Measurements from ENCODE around the gene DPP6. TPM values are rescaled to one million over a fixed set of nuclear protein-coding genes. Genes with fewer than 3 reads are reported as not detected.

DPP6 gene
- total RNA-seq, 1 donor from 2014 or later = 0.39 TPM

GRCh38 chr7:154167051-154167450 lies 114.9 kb downstream of the DPP6 start:
- H3K27me3 Mint-ChIP-seq (ENCODE audit: insufficient read depth, low read depth) = no peaks in the 10 kb centered on the region
- Histone ChIP-seq H3K27ac (no peak overlapping the region), H3K4me2 (no peak overlapping the region), H2AFZ (replicated peaks) (no peak overlapping the region), H3K4me1 (peaks cover 7% of the 10 kb centered on the region), H3F3A (ENCODE audit: low read depth) (peaks cover 10% of the 10 kb centered on the region), H3K9me3 (ENCODE audit: low read depth) (no peaks in the 10 kb centered on the region), H3K4me3 (no peak overlapping the region), H3K27me3 (no peaks in the 10 kb centered on the region), H3K79me2 (ENCODE audit: low read depth) (no peaks in the 10 kb centered on the region), H3K9ac (no peak overlapping the region), H3K36me3 (no peaks in the 10 kb centered on the region), H4K20me1 (ENCODE audit: low read depth) (no peaks in the 10 kb centered on the region)
- no peak overlapping the region for H3K4me3 Mint-ChIP-seq
- H3K9me3 Mint-ChIP-seq = no peaks in the 10 kb centered on the region
- TF ChIP-seq EZH2phosphoT487 (IDR thresholded peaks at IDR 0.05) (no peak), CTCF (IDR thresholded peaks at IDR 0.05) (no peak), EZH2 (IDR thresholded peaks at IDR 0.05) (no peak)
- no peak overlapping the region for H3K27ac Mint-ChIP-seq
- H3K4me1 Mint-ChIP-seq = peaks cover 13% of the 10 kb centered on the region
- DNase-seq (ENCODE audit: low spot score) = no peak
- no peaks in the 10 kb centered on the region for H3K36me3 Mint-ChIP-seq

GRCh38 chr7:154167807-154168206 lies 115.6 kb downstream of the DPP6 start:
- no peaks in the 10 kb centered on the region for H3K27me3 ChIP-seq
- no peaks in the 10 kb centered on the region for H3K9me3 Mint-ChIP-seq

GRCh38 chr7:154171422-154171821 lies 119.2 kb downstream of the DPP6 start:
- Histone ChIP-seq H3K79me2 (ENCODE audit: low read depth) (no peaks in the 10 kb centered on the region), H3K4me3 (no peak overlapping the region), H3K4me2 (no peak overlapping the region), H3K27ac (no peak overlapping the region), H2AFZ (replicated peaks) (no peak overlapping the region), H3K9ac (no peak overlapping the region), H3K27me3 (no peaks in the 10 kb centered on the region), H3K9me3 (ENCODE audit: low read depth) (no peaks in the 10 kb centered on the region), H3F3A (ENCODE audit: low read depth) (peaks cover 13% of the 10 kb centered on the region), H4K20me1 (ENCODE audit: low read depth) (no peaks in the 10 kb centered on the region), H3K4me1 (peaks cover 18% of the 10 kb centered on the region), H3K36me3 (no peaks in the 10 kb centered on the region)
- Mint-ChIP-seq H3K36me3 (no peaks in the 10 kb centered on the region), H3K27ac (no peak overlapping the region), H3K4me1 (peaks cover 26% of the 10 kb centered on the region), H3K27me3 (ENCODE audit: insufficient read depth, low read depth) (no peaks in the 10 kb centered on the region), H3K4me3 (no peak overlapping the region), H3K9me3 (no peaks in the 10 kb centered on the region)
- TF ChIP-seq EZH2 (IDR thresholded peaks at IDR 0.05) (no peak), CTCF (IDR thresholded peaks at IDR 0.05) (no peak), EZH2phosphoT487 (IDR thresholded peaks at IDR 0.05) (no peak)
- DNase-seq (ENCODE audit: low spot score) = peak; percentile 15

More at GRCh38 chr7:154167807-154168206, 115.6 kb downstream of the DPP6 start:
- Histone ChIP-seq H3K9ac (no peak overlapping the region), H3K27ac (no peak overlapping the region), H4K20me1 (ENCODE audit: low read depth) (no peaks in the 10 kb centered on the region), H3K36me3 (no peaks in the 10 kb centered on the region), H3K4me1 (peaks cover 14% of the 10 kb centered on the region), H2AFZ (replicated peaks) (no peak overlapping the region), H3K4me3 (no peak overlapping the region), H3K79me2 (ENCODE audit: low read depth) (no peaks in the 10 kb centered on the region), H3K4me2 (no peak overlapping the region), H3F3A (ENCODE audit: low read depth) (peaks cover 13% of the 10 kb centered on the region), H3K9me3 (ENCODE audit: low read depth) (no peaks in the 10 kb centered on the region)
- Mint-ChIP-seq H3K36me3 (no peaks in the 10 kb centered on the region), H3K27me3 (ENCODE audit: insufficient read depth, low read depth) (no peaks in the 10 kb centered on the region), H3K27ac (no peak overlapping the region), H3K4me1 (peaks cover 19% of the 10 kb centered on the region), H3K4me3 (no peak overlapping the region)
- no peak for TF ChIP-seq EZH2phosphoT487 (IDR thresholded peaks at IDR 0.05)
- no peak for TF ChIP-seq CTCF (IDR thresholded peaks at IDR 0.05)
- TF ChIP-seq EZH2 (IDR thresholded peaks at IDR 0.05) = no peak
- no peak for DNase-seq (ENCODE audit: low spot score)

All from neural progenitor cell (in vitro differentiated cells).